Gastrocnemius medialis (tissue), 4 donors: ENCODE results near the gene CNKSR3. TPM values are rescaled to one million over a fixed set of nuclear protein-coding genes. Genes with fewer than 3 reads are reported as not detected.

Experiments used
- ATAC-seq, 2 donors: fragments of 150-250 bp; one replicate each; pipeline ENCODE4 v1.9.1; 2016
- DNase-seq, 2 donors: peaks; one replicate each; pipeline ENCODE4 v3.0.0-alpha.2; 2019
- H3K27ac ChIP-seq, 4 donors: fragments of 200-600 bp; sonication (generic); 1 replicate in 1 of 4; 2 replicates in 3 of 4; pipeline ENCODE4 v1.5.1; 2016 to 2018; ENCODE audit warnings: mild to moderate bottlenecking in 2 of 4, moderate library complexity in 1 of 4
- H3K27me3 ChIP-seq, 3 donors: fragments of 200-600 bp; sonication (generic) in 2 of 3; 1 replicate in 1 of 3; 2 replicates in 2 of 3; pipeline versions ENCODE4 v1.5.1 to v1.6.0; 2016 to 2019; ENCODE audit warnings: mild to moderate bottlenecking in 1 of 3, moderate library complexity in 1 of 3
- H3K36me3 ChIP-seq, 2 donors: fragments of 200-600 bp; sonication (generic) in 1 of 2; one replicate each; pipeline ENCODE4 v1.5.1; 2017 to 2018
- H3K4me1 ChIP-seq, 2 donors: fragments of 200-600 bp; sonication (generic) in 1 of 2; one replicate each; pipeline ENCODE4 v1.5.1; 2016 to 2017; ENCODE audit warnings: mild to moderate bottlenecking in 2 of 2
- H3K4me3 ChIP-seq, 4 donors: fragments of 200-600 bp; sonication (generic) in 3 of 4; 1 replicate in 1 of 4; 2 replicates in 3 of 4; pipeline ENCODE4 v1.5.1; 2016 to 2019; ENCODE audit warnings: mild to moderate bottlenecking in 2 of 4
- H3K9me3 ChIP-seq, 3 donors: fragments of 200-600 bp; sonication (generic) in 2 of 3; 1 replicate in 1 of 3; 2 replicates in 2 of 3; pipeline ENCODE4 v1.5.1; 2016 to 2019
- CTCF ChIP-seq, 5 experiments: fragments of 450-650 bp in 3 of 5; fragments of 200-600 bp in 2 of 5; sonication (generic) in 2 of 5; IDR thresholded peaks in 4 of 5; conservative IDR thresholded peaks in 1 of 5; 1 replicate in 4 of 5; 2 replicates in 1 of 5; pipeline ENCODE4 v1.5.1; 2016 to 2019; ENCODE audit warnings: antibody characterized with exemption in 5 of 5, mild to moderate bottlenecking in 3 of 5, moderate library complexity in 3 of 5
- POLR2A ChIP-seq, 2 donors: fragments of 450-650 bp; IDR thresholded peaks; one replicate each; pipeline ENCODE4 v1.6.1; 2017; ENCODE audit warnings: antibody characterized with exemption in 2 of 2, mild to moderate bottlenecking in 2 of 2, moderate library complexity in 2 of 2
- in situ Hi-C, 4 donors: fragments of 200-750 bp; cut with MboI; loops; one replicate each; pipeline versions ENCODE4 v1.15.0 to v1.8.0; 2017; ENCODE audit warnings: low sequenced_read_pairs in 4 of 4
- intact Hi-C: fragments of 100-400 bp; cut with DNase I; formaldehyde crosslinking; loops from one replicate; pipeline ENCODE4 v1.15.1; 2023; ENCODE audit warnings: low total_unique reads
- total RNA-seq, 4 donors: library from RNA; depleted of rRNA; stranded (reverse); fragments of >200 nt; gene quantifications; one replicate each; pipeline versions ENCODE4 v1.1.0 to v1.2.3, GENCODE V29; 2016

CNKSR3 gene
- total RNA-seq, 4 donors from 2014 or later: 0.70 to 4.6 (median 2.9) TPM

DNA sequence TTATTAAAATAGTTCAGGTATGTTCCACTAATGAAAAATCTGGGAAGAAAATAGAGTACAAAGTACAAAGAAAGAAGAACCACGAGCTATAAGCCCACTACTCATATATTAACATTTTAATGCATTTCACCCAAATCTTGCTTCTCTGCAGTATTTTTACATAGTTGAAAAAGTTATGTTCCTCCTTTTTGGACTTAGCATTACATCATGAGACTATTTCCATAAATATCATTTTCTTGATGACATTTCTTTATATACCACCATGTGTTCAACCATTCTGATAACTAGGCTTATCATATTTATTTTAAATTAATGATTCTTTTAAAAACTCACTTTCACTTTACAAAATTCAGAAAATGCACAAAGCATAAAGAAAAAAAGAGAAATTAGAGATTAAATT, 156.9 kb downstream of the CNKSR3 start:
- TF ChIP-seq POLR2A (IDR thresholded peaks at IDR 0.05) (no peak), CTCF (IDR thresholded peaks at IDR 0.05 in 4 of 5, conservative IDR thresholded peaks at IDR 0.05 in 1 of 5) (no peak)
- ATAC-seq (no peak), DNase-seq (no peak)

GRCh38 chr6:154352898-154353585, 157.4 kb downstream of the CNKSR3 start:
- H3K36me3 ChIP-seq: no peaks in the 10 kb centered on the region
- no peak overlapping the region for H3K4me3 ChIP-seq
- intact Hi-C loops: no loop called here
- H3K27me3 ChIP-seq: no peaks in the 10 kb centered on the region
- H3K9me3 ChIP-seq: no peaks in the 10 kb centered on the region
- no peaks in the 10 kb centered on the region for H3K4me1 ChIP-seq
- no peak overlapping the region for H3K27ac ChIP-seq
- in situ Hi-C loops: no loop called here
- DNase-seq (no peak), ATAC-seq (no peak)
- TF ChIP-seq CTCF (IDR thresholded peaks at IDR 0.05 in 4 of 5, conservative IDR thresholded peaks at IDR 0.05 in 1 of 5) (no peak), POLR2A (IDR thresholded peaks at IDR 0.05) (no peak)

More for the DNA sequence above, 156.9 kb downstream of the CNKSR3 start:
- H3K9me3 ChIP-seq: no peaks in the 10 kb centered on the region
- H3K4me1 ChIP-seq: no peaks in the 10 kb centered on the region
- H3K36me3 ChIP-seq: no peaks in the 10 kb centered on the region
- in situ Hi-C loops (no loop called here), intact Hi-C loops (no loop called here)
- no peaks in the 10 kb centered on the region for H3K27me3 ChIP-seq
- no peak overlapping the region for H3K27ac ChIP-seq
- H3K4me3 ChIP-seq: no peak overlapping the region

DNA sequence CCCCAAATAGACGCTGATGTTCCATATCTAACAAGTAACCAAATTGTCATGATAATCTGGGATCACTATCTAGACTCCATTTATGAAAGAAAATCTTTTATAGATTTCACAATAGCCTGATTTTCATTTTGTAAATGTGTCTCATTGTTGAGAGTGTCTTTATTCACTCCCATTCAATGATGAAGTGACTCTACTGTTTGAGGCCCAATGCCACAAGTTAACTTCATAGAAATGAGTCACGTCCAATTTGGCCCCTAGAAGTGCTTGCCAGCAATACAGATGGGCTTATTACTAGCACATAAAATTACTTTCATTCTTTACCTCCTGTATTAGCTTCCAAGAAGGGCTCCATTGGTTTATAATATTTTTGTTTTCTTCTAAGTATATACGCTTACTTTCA, 160.2 kb downstream of the CNKSR3 start:
- intact Hi-C loops (no loop called here), in situ Hi-C loops (no loop called here)
- Histone ChIP-seq H3K27ac (no peak overlapping the region), H3K4me3 (no peak overlapping the region), H3K36me3 (no peaks in the 10 kb centered on the region), H3K27me3 (no peaks in the 10 kb centered on the region), H3K9me3 (no peaks in the 10 kb centered on the region), H3K4me1 (no peaks in the 10 kb centered on the region)
- no peak for TF ChIP-seq CTCF (IDR thresholded peaks at IDR 0.05 in 4 of 5, conservative IDR thresholded peaks at IDR 0.05 in 1 of 5)
- TF ChIP-seq POLR2A (IDR thresholded peaks at IDR 0.05): no peak
- ATAC-seq (no peak), DNase-seq (no peak)

GRCh38 chr6:154347981-154348380, 162.5 kb downstream of the CNKSR3 start:
- Histone ChIP-seq H3K4me3 (no peak overlapping the region), H3K27me3 (no peaks in the 10 kb centered on the region), H3K9me3 (no peaks in the 10 kb centered on the region), H3K4me1 (no peaks in the 10 kb centered on the region), H3K27ac (no peak overlapping the region), H3K36me3 (no peaks in the 10 kb centered on the region)
- in situ Hi-C loops: no loop called here
- ATAC-seq (no peak), DNase-seq (no peak)
- TF ChIP-seq CTCF (IDR thresholded peaks at IDR 0.05 in 4 of 5, conservative IDR thresholded peaks at IDR 0.05 in 1 of 5) (no peak), POLR2A (IDR thresholded peaks at IDR 0.05) (no peak)
- intact Hi-C loops: no loop called here

- no peak overlapping the region for H3K27ac ChIP-seq
- ATAC-seq: no peak
- no peaks in the 10 kb centered on the region for H3K36me3 ChIP-seq
- in situ Hi-C loops (no loop called here), intact Hi-C loops (no loop called here)
- no peak for DNase-seq
- no peaks in the 10 kb centered on the region for H3K4me1 ChIP-seq
- H3K4me3 ChIP-seq: no peak overlapping the region
- TF ChIP-seq CTCF (IDR thresholded peaks at IDR 0.05 in 4 of 5, conservative IDR thresholded peaks at IDR 0.05 in 1 of 5) (no peak), POLR2A (IDR thresholded peaks at IDR 0.05) (no peak)
- H3K9me3 ChIP-seq: no peaks in the 10 kb centered on the region
- H3K27me3 ChIP-seq: no peaks in the 10 kb centered on the region
Observed at GRCh38 chr6:154345811-154346210, 164.7 kb downstream of the CNKSR3 start.
